Ectodermal cell (in vitro differentiated cells): Measurements from ENCODE around the gene SLAMF8.

Source experiments
- H3K27ac ChIP-seq: 2 replicates; pipeline ENCODE4 v1.7.0; 2013; ENCODE audit warnings: mild to moderate bottlenecking, low read depth, low read length; ENCODE audit not compliant: insufficient read depth, poor library complexity, severe bottlenecking
- H3K27me3 ChIP-seq: 2 replicates; pipeline ENCODE4 v1.7.0; 2013; ENCODE audit warnings: mild to moderate bottlenecking, low read length; ENCODE audit not compliant: insufficient read depth, control insufficient read depth, poor library complexity, severe bottlenecking
- H3K36me3 ChIP-seq: one replicate; pipeline ENCODE4 v1.7.0; 2013; ENCODE audit warnings: low read length; ENCODE audit not compliant: control insufficient read depth, insufficient read depth
- H3K4me1 ChIP-seq: one replicate; pipeline ENCODE4 v1.7.0; 2013; ENCODE audit warnings: low read length; ENCODE audit not compliant: control insufficient read depth, insufficient read depth
- H3K4me3 ChIP-seq: 2 replicates; pipeline ENCODE4 v1.7.0; 2013; ENCODE audit warnings: low read depth, low read length, control low read depth; ENCODE audit not compliant: insufficient read depth
- H3K9me3 ChIP-seq: 2 replicates; pipeline ENCODE4 v1.7.0; 2013; ENCODE audit warnings: mild to moderate bottlenecking, low read length, moderate library complexity; ENCODE audit not compliant: control insufficient read depth
- WGBS, 2 experiments: methylation state at CpG; one replicate each; pipeline ENCODE4 v1.1.7; 2013; ENCODE audit warnings: missing lambda C conversion rate in 2 of 2; 5-methylcytosine and 5-hydroxymethylcytosine counted together

SLAMF8 gene

GRCh38 chr1:159830722-159831121, 4.0 kb downstream of the SLAMF8 start:
- H3K4me3 ChIP-seq: no peak overlapping the region
- 92 to 93% methylated on average over 8 of the region's 8 CpGs for WGBS, 2 experiments
- peaks cover 26% of the 10 kb centered on the region for H3K27me3 ChIP-seq
- H3K9me3 ChIP-seq: no peaks in the 10 kb centered on the region
- no peaks in the 10 kb centered on the region for H3K36me3 ChIP-seq
- H3K4me1 ChIP-seq: peaks cover 6% of the 10 kb centered on the region
- no peak overlapping the region for H3K27ac ChIP-seq

- H3K27ac ChIP-seq: no peak overlapping the region
- 26 to 31% methylated on average over 7 of the region's 7 CpGs for WGBS, 2 experiments
- peaks cover 6% of the 10 kb centered on the region for H3K4me1 ChIP-seq
- H3K36me3 ChIP-seq: no peaks in the 10 kb centered on the region
- peaks cover 26% of the 10 kb centered on the region for H3K27me3 ChIP-seq
- no peak overlapping the region for H3K4me3 ChIP-seq
- no peaks in the 10 kb centered on the region for H3K9me3 ChIP-seq
Observed at GRCh38 chr1:159831412-159832141, 4.9 kb downstream of the SLAMF8 start.

- WGBS, 2 experiments: 87 to 90% methylated on average over 2 of the region's 2 CpGs
- H3K36me3 ChIP-seq: no peaks in the 10 kb centered on the region
- H3K27ac ChIP-seq: no peak overlapping the region
- H3K27me3 ChIP-seq: peaks cover 26% of the 10 kb centered on the region
- no peak overlapping the region for H3K4me3 ChIP-seq
- no peaks in the 10 kb centered on the region for H3K9me3 ChIP-seq
- peaks cover 6% of the 10 kb centered on the region for H3K4me1 ChIP-seq
Observed at GRCh38 chr1:159832309-159832708, 5.6 kb downstream of the SLAMF8 start.

- no peak overlapping the region for H3K27ac ChIP-seq
- H3K36me3 ChIP-seq: no peaks in the 10 kb centered on the region
- no peaks in the 10 kb centered on the region for H3K4me1 ChIP-seq
- no peak overlapping the region for H3K4me3 ChIP-seq
- 88 to 91% methylated on average over 3 of the region's 3 CpGs for WGBS, 2 experiments
- H3K27me3 ChIP-seq: peaks cover 21% of the 10 kb centered on the region
- no peaks in the 10 kb centered on the region for H3K9me3 ChIP-seq
Observed at GRCh38 chr1:159835356-159835755, 8.7 kb downstream of the SLAMF8 start.

- H3K27me3 ChIP-seq: peaks cover 21% of the 10 kb centered on the region
- no peaks in the 10 kb centered on the region for H3K36me3 ChIP-seq
- WGBS, 2 experiments: 91 to 93% methylated on average over 8 of the region's 8 CpGs
- no peak overlapping the region for H3K4me3 ChIP-seq
- H3K9me3 ChIP-seq: no peaks in the 10 kb centered on the region
- H3K27ac ChIP-seq: no peak overlapping the region
- H3K4me1 ChIP-seq: no peaks in the 10 kb centered on the region
Observed at GRCh38 chr1:159835862-159836525, 9.3 kb downstream of the SLAMF8 start.

- no peaks in the 10 kb centered on the region for H3K9me3 ChIP-seq
- no peak overlapping the region for H3K4me3 ChIP-seq
- H3K4me1 ChIP-seq: no peaks in the 10 kb centered on the region
- H3K36me3 ChIP-seq: no peaks in the 10 kb centered on the region
- peaks cover 10% of the 10 kb centered on the region for H3K27me3 ChIP-seq
- no peak overlapping the region for H3K27ac ChIP-seq
- 86 to 100% methylated on average over 1 of the region's 1 CpG for WGBS, 2 experiments
Observed at GRCh38 chr1:159838715-159839114, 12.0 kb downstream of the SLAMF8 start.

- H3K9me3 ChIP-seq: no peaks in the 10 kb centered on the region
- no peaks in the 10 kb centered on the region for H3K36me3 ChIP-seq
- WGBS, 2 experiments: 90 to 93% methylated on average over 5 of the region's 5 CpGs
- peaks cover 6% of the 10 kb centered on the region for H3K27me3 ChIP-seq
- no peaks in the 10 kb centered on the region for H3K4me1 ChIP-seq
- no peak overlapping the region for H3K27ac ChIP-seq
- no peak overlapping the region for H3K4me3 ChIP-seq
Observed at GRCh38 chr1:159839116-159839849, 12.6 kb downstream of the SLAMF8 start.

GRCh38 chr1:159841749-159842148, 15.1 kb downstream of the SLAMF8 start:
- Histone ChIP-seq H3K36me3 (no peaks in the 10 kb centered on the region), H3K9me3 (no peaks in the 10 kb centered on the region), H3K4me1 (no peaks in the 10 kb centered on the region), H3K27ac (no peak overlapping the region), H3K27me3 (no peaks in the 10 kb centered on the region), H3K4me3 (no peak overlapping the region)
- WGBS, 2 experiments: 87 to 89% methylated on average over 2 of the region's 2 CpGs

- Histone ChIP-seq H3K9me3 (no peaks in the 10 kb centered on the region), H3K4me1 (no peaks in the 10 kb centered on the region), H3K4me3 (no peak overlapping the region), H3K27me3 (no peaks in the 10 kb centered on the region), H3K36me3 (no peaks in the 10 kb centered on the region), H3K27ac (no peak overlapping the region)
- WGBS, 2 experiments: 93% methylated on average over 4 of the region's 4 CpGs
Observed at GRCh38 chr1:159843459-159843858, 16.8 kb downstream of the SLAMF8 start.
